Activated CD8-positive, alpha-beta T cell treated with anti-CD3 and anti-CD28 coated beads for 36 hours (primary cell): ENCODE measurements around the gene FXYD2. TPM values are rescaled to one million over a fixed set of nuclear protein-coding genes. Genes with fewer than 3 reads are reported as not detected.

Experiments used
- ATAC-seq: fragments of 200-7000 bp; cut with Tn5 transposase; one replicate; pipeline ENCODE4 v1.10.0; 2021; ENCODE audit warnings: mild to moderate bottlenecking, moderate library complexity
- CTCF ChIA-PET: fragments of 350-600 bp; sonication (Branson Sonifier 250); formaldehyde crosslinking; loops from one replicate; lab custom pipeline; 2021; ENCODE audit warnings: antibody characterized with exemption; lab: Charles Lee
- POLR2A ChIA-PET: fragments of 350-600 bp; sonication (Branson Sonifier 250); formaldehyde crosslinking; loops from one replicate; lab custom pipeline; 2021; ENCODE audit warnings: antibody characterized with exemption; lab: Charles Lee
- DNase-seq: peaks from one replicate; pipeline ENCODE4 v3.0.0-alpha.2; 2020
- H3K27ac Mint-ChIP-seq: one replicate; pipeline ENCODE4 v1.8.0; 2021; ENCODE audit warnings: mild to moderate bottlenecking, mixed read lengths
- H3K27me3 Mint-ChIP-seq: one replicate; pipeline ENCODE4 v1.8.0; 2021; ENCODE audit warnings: mixed read lengths
- H3K36me3 Mint-ChIP-seq: one replicate; pipeline ENCODE4 v1.8.0; 2021; ENCODE audit warnings: low read depth, mixed read lengths
- H3K4me1 Mint-ChIP-seq: one replicate; pipeline ENCODE4 v1.8.0; 2021; ENCODE audit warnings: low read depth, mixed read lengths
- H3K4me3 Mint-ChIP-seq: one replicate; pipeline ENCODE4 v1.8.0; 2021; ENCODE audit warnings: mild to moderate bottlenecking, moderate library complexity, mixed read lengths
- H3K9me3 Mint-ChIP-seq: one replicate; pipeline ENCODE4 v1.8.0; 2021; ENCODE audit warnings: mixed read lengths
- intact Hi-C: fragments of 100-400 bp; cut with micrococcal nuclease; formaldehyde crosslinking; loops from one replicate; pipeline ENCODE4 v1.10.0; 2022
- total RNA-seq, 2 experiments: library from RNA; stranded (reverse); gene quantifications; one replicate each; pipeline ENCODE4 v1.2.3, GENCODE V29; 2021
- TF ChIP-seq, protein P1 (sequence below): fragments of 200-600 bp; IDR thresholded peaks from one replicate; pipeline ENCODE4 v1.8.0; 2022; ENCODE audit warnings: antibody characterized with exemption, mild to moderate bottlenecking

Gene FXYD2
- total RNA-seq, 2 experiments from 2014 or later = 6.7 to 7.2 TPM

DNA sequence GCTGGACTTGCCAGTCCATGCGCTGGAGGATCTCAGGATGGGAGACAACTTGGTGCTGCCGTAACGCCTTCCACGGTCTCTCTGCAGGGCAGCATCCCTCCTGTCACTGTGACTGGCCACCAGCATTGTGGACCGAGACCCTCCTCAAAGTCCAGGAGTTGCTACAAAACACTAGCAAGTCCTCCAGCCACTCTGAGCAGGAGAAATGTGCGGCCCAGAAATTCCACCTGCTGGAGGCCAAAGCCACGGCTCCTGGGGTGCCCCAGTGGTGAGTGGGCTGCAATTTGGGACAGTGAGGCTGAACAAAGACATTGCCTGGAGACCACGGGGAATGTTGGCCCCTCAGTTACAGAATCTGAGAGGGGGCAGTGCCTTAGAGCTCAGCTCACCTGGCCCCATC lies 20.6 kb downstream of the FXYD2 start:
- DNase-seq (no peak), ATAC-seq (no peak)
- TF ChIP-seq, protein P1, sequence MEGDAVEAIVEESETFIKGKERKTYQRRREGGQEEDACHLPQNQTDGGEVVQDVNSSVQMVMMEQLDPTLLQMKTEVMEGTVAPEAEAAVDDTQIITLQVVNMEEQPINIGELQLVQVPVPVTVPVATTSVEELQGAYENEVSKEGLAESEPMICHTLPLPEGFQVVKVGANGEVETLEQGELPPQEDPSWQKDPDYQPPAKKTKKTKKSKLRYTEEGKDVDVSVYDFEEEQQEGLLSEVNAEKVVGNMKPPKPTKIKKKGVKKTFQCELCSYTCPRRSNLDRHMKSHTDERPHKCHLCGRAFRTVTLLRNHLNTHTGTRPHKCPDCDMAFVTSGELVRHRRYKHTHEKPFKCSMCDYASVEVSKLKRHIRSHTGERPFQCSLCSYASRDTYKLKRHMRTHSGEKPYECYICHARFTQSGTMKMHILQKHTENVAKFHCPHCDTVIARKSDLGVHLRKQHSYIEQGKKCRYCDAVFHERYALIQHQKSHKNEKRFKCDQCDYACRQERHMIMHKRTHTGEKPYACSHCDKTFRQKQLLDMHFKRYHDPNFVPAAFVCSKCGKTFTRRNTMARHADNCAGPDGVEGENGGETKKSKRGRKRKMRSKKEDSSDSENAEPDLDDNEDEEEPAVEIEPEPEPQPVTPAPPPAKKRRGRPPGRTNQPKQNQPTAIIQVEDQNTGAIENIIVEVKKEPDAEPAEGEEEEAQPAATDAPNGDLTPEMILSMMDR = no peak
- Mint-ChIP-seq H3K4me3 (no peak overlapping the region), H3K9me3 (no peaks in the 10 kb centered on the region), H3K36me3 (no peaks in the 10 kb centered on the region), H3K27ac (no peak overlapping the region), H3K4me1 (peaks cover 5% of the 10 kb centered on the region), H3K27me3 (no peaks in the 10 kb centered on the region)
- intact Hi-C loops = no loop called here
- ChIA-PET CTCF (interaction anchor here (1.4 to 8.5 kb wide), 4 partner anchors 13 to 378 kb away, joined by 3 to 196 read pairs (median 12); no protein-coding TSS in a partner anchor), POLR2A (interaction anchor here (0.9 to 2.7 kb wide), 2 partner anchors 13 to 74 kb away, joined by 3 to 9 read pairs; no protein-coding TSS in a partner anchor)

DNA sequence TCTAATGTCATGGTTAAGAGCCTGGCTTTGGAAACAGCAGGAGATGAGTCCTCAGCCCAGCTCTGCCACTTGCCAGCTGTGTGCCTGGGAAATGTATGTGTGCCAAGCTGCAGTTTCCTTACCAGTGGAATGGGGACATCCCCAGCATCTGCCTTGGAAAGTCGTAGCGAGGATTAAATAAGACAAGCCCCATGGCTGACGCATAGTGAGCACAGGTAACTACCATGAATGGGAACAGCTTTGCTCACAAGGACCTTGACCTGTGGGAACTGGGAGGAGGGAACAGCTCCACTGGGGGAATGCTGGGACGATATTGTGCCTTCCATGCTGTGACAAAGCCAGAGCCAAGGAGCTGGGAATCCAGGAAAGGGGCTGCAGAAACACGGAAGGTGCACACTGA lies 24.9 kb downstream of the FXYD2 start:
- DNase-seq (no peak), ATAC-seq (no peak)
- Mint-ChIP-seq H3K27me3 (peaks cover 20% of the 10 kb centered on the region), H3K4me1 (peaks cover 13% of the 10 kb centered on the region), H3K36me3 (no peaks in the 10 kb centered on the region), H3K27ac (no peak overlapping the region), H3K9me3 (no peaks in the 10 kb centered on the region), H3K4me3 (no peak overlapping the region)
- TF ChIP-seq, protein P1 = no peak
- intact Hi-C loops = no loop called here
- ChIA-PET CTCF (interaction anchor here (1.3 to 4.7 kb wide), 4 partner anchors 9 to 374 kb away, joined by 3 to 33 read pairs (median 4); no protein-coding TSS in a partner anchor), POLR2A (no interaction called here)

DNA sequence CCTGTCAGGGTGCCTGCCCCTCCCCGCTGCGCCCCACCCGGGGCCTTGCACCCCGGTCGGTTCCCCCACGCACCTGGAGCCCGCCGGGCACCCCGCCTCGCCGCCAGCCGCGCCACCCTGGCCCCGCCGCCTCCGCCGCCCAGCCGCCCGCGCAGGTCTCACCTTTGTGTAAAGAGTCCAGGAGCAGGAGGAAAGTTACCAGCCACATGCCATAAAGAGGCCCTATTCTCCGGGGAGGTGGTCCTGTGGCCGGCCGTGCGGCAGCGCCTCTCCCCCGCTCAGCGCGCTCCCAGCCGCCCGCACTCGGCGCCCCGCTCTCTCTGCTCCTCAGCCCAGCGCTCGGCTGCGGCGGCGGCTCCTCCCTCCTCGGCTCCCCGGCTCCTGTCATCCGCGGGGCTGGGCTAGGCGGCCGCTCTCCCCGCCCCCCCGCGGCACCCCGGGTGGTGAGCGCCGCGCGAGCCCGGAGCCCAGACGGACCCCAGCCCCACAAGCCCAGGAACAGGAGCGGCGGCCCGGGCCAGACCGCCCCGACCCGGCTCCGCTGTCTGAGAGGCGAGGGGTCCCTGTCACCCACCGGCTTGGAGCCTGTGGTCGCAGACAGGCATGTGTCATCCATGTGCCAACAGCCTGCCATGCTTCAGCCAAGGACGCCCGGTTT lies 27.5 kb downstream of the FXYD2 start, which contains the start of gene DSCAML1:
DSCAML1 (minus strand) TSS at position 345 of the 658 bp plus-strand sequence; CDS start at position 208, 137 bp downstream.
- ChIA-PET POLR2A (interaction anchor here (1.0 kb wide), 1 partner anchor 9 kb away, joined by 3 read pairs; no protein-coding TSS in a partner anchor), CTCF (interaction anchor here (1.0 to 4.7 kb wide), 4 partner anchors 11 to 371 kb away, joined by 3 to 33 read pairs (median 5); no protein-coding TSS in a partner anchor)
- H3K27me3 Mint-ChIP-seq = peaks cover 35% of the 10 kb centered on the region
- no peaks in the 10 kb centered on the region for H3K36me3 Mint-ChIP-seq
- intact Hi-C loops = no loop called here
- peaks cover 13% of the 10 kb centered on the region for H3K4me1 Mint-ChIP-seq
- DNase-seq (peak; percentile 44), ATAC-seq (peak; percentile 89)
- H3K9me3 Mint-ChIP-seq = no peaks in the 10 kb centered on the region
- no peak within 1 kb of the TSS for H3K27ac Mint-ChIP-seq
- TF ChIP-seq, protein P1 = no peak
- peak within 1 kb of the TSS; percentile 46 for H3K4me3 Mint-ChIP-seq

DNA sequence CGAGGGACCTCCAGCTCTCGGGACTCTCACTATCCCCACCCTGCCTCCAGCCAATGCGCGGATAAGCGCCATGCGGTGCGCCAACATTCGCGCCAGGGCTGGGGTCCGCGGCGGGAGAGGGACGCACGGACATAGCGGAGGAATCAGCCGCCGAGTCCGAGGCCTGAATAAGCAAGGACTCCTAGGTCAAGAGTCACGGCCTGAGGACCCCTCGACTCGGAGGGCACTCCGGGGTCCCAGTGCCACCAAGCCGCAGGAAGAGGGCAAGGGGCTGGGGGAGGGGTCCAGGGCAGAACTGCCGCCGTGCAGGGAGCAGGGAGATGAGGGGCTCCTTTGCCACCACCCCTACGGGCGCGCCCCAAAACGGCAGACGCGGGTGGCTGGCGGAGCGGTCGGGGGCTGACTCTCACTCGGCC lies 28.1 kb downstream of the FXYD2 start:
- peaks cover 13% of the 10 kb centered on the region for H3K4me1 Mint-ChIP-seq
- ATAC-seq = no peak
- CTCF ChIA-PET = interaction anchor here (1.0 kb wide), 1 partner anchor 370 kb away, joined by 3 read pairs; no protein-coding TSS in a partner anchor

More for the DNA sequence above, 28.1 kb downstream of the FXYD2 start:
- intact Hi-C loops = no loop called here
- Mint-ChIP-seq H3K27ac (no peak overlapping the region), H3K27me3 (peaks cover 37% of the 10 kb centered on the region), H3K4me3 (peak overlapping the region; percentile 7), H3K36me3 (no peaks in the 10 kb centered on the region), H3K9me3 (no peaks in the 10 kb centered on the region)
- DNase-seq = no peak
- POLR2A ChIA-PET = no interaction called here
- TF ChIP-seq, protein P1 = no peak
